A673 (cell line): ENCODE data around the gene DMBX1.

ENCODE experiments used
- EZH2 ChIP-seq: fragments of 200-600 bp; sonication (generic); IDR thresholded peaks from 2 replicates; pipeline ENCODE4 v1.6.1; 2017; ENCODE audit warnings: borderline replicate concordance, low read depth, mild to moderate bottlenecking, mixed read lengths, antibody characterized with exemption, low read length; ENCODE audit not compliant: poor library complexity, severe bottlenecking
- TF ChIP-seq, protein P1 (sequence below): fragments of 300-800, 200-600 bp; sonication (generic); conservative IDR thresholded peaks from 2 replicates; pipeline ENCODE4 v1.5.1; 2017; ENCODE audit warnings: low read depth, mild to moderate bottlenecking, antibody characterized with exemption, low read length, moderate library complexity, mixed read lengths

DNA sequence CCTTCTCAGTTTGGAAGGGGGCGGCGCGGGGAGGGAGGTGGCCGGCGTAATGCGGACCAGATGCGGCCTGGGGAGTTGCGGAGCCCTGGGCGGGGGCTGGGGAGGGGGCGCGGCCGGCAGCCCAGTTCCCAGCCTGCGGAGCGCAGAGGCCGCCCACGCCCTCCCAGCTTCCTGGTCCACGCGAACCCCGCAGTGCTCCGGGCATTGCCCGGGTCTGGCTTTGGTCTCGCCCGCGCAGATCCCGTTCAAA, 695 bp downstream of the DMBX1 start:
- TF ChIP-seq, protein P1, sequence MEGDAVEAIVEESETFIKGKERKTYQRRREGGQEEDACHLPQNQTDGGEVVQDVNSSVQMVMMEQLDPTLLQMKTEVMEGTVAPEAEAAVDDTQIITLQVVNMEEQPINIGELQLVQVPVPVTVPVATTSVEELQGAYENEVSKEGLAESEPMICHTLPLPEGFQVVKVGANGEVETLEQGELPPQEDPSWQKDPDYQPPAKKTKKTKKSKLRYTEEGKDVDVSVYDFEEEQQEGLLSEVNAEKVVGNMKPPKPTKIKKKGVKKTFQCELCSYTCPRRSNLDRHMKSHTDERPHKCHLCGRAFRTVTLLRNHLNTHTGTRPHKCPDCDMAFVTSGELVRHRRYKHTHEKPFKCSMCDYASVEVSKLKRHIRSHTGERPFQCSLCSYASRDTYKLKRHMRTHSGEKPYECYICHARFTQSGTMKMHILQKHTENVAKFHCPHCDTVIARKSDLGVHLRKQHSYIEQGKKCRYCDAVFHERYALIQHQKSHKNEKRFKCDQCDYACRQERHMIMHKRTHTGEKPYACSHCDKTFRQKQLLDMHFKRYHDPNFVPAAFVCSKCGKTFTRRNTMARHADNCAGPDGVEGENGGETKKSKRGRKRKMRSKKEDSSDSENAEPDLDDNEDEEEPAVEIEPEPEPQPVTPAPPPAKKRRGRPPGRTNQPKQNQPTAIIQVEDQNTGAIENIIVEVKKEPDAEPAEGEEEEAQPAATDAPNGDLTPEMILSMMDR = no peak
- TF ChIP-seq EZH2 = no peak
